GM12891 (cell line): ENCODE results near the gene WDR90.

Source experiments
- POLR2A ChIP-seq: IDR thresholded peaks from 2 replicates; pipeline ENCODE4 v1.6.1; 2011; ENCODE audit warnings: low read depth, low read length, control low read depth
- TAF1 ChIP-seq: IDR thresholded peaks from 2 replicates; pipeline ENCODE4 v1.6.1; 2011; ENCODE audit warnings: low read depth, low read length, control low read depth

DNA sequence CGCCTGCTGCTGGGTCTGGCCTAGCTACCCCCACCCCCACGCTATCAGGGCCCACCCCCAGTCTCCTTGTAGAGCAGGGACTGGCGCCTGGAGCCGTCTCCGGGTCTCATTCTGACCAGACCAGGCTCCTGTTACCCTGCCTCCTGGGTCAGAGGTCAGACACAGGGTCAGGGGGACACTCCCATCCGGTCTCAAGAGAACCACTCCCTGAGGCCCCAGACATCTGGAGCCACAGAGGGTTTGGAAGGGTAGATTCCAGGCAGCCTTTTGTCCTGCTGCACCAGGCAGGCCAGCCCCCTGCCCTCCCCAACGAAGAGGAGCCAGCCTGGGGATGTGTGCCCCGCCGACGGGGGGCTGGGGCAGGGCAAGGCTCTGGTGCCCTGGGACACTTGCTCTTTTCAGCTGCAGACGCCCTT, 19.3 kb upstream of the WDR90 start:
- no peak for TF ChIP-seq TAF1
- no peak for TF ChIP-seq POLR2A
